Jurkat, Clone E6-1 (cell line): ENCODE results near the gene TPRN.

ENCODE experiments used
- DNase-seq: peaks from one replicate; pipeline ENCODE4 v3.0.0-alpha.2; 2011; ENCODE audit warnings: low read depth, low spot score
- H3K4me3 ChIP-seq: 2 replicates; pipeline ENCODE4 v1.5.1; 2011; ENCODE audit warnings: mild to moderate bottlenecking, low read length, control low read depth, moderate library complexity

Gene TPRN

DNA sequence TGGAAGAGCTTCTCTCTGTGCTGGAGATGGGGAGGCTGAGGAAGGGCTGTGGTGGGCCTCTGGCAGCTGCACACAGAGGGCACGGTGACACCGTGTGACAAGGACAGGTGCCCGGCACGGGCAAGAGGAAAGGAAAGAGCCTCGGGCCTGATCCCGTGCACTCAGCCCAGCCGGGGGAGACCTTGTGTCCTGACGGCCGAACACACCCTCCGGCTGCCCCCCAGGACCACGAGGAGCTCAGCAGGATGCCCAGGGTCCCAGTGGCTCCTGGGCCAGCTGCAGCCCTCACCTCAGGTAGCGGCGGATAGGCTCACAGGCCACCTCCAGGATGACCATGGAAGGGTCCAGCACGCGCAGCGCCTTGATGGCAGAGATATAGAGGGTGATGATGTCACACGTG lies 17.7 kb downstream of the TPRN start:
- H3K4me3 ChIP-seq, result no peak overlapping the region
- DNase-seq, result no peak

DNA sequence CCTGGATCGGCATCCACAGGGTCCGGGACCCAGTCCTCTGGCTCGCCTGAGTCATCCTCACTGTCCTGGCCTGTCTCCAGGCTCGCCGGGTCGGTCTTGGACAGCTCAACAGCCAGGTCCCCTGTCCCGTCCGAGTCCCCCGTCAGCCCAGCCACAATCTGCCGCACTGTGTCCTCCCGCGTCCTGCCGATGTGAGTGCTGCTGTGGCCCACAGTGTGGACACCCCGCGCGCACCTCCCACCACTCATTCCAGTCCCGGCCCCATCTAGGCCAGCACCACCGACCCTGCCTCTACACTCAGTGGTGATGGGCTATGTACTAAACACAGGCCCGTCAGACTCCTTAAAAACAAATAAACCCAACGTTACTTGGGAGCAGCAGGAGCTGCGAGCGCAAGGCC lies 18.9 kb downstream of the TPRN start:
- no peak for DNase-seq
- H3K4me3 ChIP-seq, result no peak overlapping the region

DNA sequence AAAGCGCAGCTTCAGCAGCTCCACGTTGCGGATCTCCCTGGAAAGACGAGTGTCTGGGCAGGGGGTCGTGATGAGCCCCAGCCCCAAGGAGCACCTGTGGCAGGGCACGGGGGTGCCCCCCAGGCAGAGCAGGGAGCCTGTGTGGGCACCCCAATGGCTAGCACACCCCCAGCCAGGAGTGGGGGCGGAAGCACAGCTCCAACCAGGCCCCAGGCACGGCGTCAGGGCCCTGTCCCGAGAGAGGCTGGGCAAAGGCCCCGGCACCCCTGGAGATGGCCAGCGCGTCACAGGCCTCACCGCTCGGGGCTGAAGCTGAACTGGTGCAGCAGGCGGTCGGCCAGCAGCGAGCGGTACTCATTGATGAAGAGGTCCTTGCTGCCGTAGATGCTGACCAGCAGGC lies 20.1 kb downstream of the TPRN start:
- no peak for DNase-seq
- no peak overlapping the region for H3K4me3 ChIP-seq

DNA sequence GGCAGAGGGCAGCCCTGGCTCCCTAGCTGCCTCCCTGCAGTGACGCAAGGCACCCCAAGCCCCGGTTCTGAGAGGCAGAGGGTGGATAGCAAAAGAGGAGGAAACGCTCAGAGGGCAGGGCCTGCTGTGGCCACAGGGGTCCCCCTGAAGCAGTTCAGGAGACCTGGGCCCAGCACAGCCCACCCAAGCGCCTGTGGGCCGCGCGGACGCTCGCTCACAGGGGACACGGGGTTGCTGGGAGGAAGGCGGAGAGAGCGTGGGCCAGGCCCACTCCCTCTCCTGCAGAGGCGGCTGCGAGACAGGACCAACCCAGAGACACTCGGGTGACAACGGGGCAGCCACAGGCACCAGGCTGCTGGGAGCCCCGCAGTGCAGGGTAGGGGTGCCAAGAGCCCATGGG lies 20.8 kb downstream of the TPRN start:
- H3K4me3 ChIP-seq, result no peak overlapping the region
- DNase-seq, result no peak

DNA sequence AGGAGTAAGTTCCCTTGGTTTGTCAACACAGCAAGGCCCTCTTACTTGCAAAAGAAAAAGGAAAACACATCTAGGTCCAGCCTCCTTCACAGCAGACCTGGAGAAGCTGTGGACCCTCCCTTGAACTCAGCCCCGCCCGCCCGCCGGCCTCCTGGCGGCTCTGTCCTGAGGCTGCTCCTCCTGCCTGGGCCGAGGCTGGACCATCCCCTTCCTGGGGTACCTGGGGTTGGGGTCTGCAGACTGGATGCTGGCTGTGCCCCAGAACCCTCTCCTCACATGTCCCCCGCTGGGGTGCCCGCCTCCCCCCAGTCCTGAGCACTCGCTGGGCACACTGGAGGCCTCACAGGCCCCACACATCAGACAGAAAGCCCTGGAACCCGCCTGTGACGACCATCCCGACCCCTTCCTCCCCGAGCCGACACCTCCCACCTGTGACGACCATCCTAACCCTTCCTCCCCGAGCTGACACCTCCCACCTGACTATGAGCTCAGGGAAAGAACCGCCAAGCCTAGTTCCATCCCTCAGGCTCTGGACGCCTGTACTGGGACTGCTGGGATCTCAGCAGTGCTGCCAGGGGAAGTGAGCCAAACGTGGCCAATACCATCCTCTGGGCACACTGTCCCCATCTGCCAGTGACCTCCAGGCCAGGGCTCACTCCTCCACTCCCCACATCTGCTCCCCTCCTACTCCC lies 21.5 kb downstream of the TPRN start:
- H3K4me3 ChIP-seq, result no peak overlapping the region
- DNase-seq, result no peak

DNA sequence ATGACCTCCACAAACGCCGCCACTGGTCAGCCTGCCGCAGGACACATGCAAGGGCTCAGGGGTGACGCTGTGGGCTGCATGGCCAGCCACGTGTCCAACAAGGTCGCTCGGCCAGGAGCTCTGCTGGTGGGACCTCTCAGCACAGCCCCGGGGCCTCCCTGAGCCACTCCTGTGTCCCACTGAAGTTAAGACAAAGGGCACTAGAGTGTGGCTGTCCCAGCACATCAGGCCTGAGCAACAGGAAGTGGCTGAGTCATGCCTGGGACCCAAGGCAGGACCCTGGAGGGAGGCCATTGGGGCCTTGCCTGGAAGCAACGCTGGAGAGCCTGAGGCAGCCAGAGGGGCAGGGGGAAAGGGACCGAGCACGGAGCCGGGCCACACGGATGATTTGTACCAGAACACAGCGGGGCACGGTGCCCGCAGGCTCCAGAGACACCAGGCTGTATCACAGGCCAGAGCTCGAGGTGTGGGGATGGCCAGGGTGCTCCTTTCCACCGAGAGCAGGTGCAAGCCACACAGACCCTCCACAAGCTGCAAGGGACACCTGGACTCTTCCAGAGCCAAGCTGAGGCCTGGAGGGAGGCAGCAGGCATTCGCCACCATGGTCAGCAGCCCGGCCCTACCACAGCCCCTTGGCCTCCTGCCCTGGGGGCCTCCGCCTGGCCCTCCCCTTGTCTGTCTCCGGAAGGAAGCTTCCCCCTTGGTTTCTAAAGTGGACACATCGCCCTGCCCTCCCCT lies 22.2 kb downstream of the TPRN start:
- no peak overlapping the region for H3K4me3 ChIP-seq
- DNase-seq, result no peak

DNA sequence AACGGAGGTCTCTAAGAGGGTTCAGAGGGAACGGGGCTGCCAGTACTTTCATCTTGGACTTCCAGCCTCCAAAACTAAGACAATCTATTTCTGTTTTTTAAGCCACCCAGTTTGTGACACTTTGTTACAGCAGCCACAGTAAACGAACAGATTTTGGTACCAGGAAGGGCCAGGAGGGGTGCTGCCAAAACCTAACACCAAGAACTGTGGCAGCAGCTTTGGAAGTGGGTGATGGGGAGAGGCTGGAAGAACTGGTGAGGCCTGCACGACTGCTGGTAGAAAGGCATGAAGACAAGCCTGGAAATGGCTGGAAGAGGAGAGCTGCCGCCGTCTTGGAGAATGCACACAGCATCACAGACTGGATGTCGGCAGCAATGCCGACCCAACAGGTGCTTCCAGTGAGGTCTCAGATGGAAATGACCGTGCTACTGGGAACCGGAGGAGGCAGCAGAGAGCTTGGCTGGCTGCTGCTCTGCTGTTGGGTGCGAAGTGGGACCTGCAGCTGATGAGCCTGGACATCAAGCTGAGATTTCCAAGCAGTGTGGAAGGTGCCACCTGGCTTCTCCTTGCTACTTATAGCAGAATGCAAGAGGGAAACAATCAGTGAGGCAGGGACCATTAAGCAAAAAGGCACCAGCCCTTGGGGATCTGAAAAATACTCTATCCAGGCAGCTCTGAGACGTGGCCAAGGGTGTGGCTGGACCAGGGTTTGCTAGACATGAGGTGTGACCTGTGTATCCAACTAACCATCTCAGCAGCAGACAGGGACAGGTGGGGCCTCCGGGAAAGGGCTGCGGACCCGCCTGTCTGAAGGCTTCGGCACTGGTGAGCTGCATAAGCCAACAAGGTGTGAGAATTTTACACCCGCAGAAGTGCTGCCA lies 24.0 kb downstream of the TPRN start:
- no peak for DNase-seq

DNA sequence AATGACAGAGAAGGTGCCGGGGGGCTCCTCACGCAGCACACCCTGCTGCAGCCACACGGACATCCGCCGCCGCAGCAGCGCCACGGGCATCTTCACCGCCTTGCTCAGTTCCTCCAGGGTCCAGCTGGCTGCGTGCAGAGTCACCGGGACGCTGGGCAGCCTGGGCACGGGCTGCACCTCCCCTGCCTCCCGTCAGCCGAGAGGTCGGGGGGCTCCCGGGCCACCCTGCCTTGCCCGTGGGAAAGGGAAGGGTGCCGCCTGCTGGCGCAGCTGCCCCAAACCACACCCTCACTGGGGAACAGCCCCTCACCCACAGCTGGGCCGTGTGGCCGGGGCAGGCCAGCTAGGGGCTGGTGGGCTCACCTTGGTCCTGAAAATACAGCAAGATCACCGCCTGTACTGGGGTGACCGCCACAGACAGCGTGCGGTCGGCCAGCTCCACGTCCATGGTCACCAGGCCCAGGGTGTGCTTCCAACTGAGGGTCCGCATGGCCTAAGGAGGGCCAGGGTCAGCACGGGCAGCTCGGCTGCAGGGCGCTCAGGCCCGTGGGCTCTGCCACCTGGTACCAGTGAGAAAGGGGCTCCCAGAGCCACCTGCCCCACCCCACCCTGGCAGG lies 25.1 kb downstream of the TPRN start:
- H3K4me3 ChIP-seq, result no peak overlapping the region
- DNase-seq, result no peak

More for the DNA sequence above, 24.0 kb downstream of the TPRN start:
- H3K4me3 ChIP-seq, result no peak overlapping the region

DNA sequence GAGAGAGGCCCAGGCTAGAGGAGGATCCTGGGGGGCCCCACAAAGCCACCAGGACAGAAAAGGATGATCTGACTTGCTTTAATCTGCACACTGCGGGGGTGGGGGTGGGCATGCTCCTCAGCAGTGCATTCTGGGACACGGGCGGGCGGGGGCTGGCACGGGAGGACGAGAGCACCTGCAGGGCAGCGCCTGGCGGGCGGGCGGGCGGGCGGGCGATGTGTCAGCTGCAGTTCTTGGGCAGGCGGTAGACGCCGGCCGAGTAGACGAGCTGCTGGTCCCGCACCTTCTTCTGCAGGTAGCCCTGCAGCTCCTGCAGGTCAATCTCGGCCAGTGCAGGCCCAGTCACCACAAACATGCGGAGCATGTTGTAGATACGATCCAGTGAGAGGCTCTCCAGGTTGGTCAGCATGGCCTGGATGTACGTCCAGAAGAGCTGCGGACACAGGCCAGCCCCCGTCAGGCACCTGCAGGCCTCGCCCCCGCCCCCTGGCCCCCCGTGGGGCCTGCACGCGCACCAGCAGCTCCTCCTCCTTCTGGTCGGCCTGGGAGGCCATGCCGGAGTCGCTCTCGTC lies 25.7 kb downstream of the TPRN start:
- H3K4me3 ChIP-seq, result no peak overlapping the region
- no peak for DNase-seq

DNA sequence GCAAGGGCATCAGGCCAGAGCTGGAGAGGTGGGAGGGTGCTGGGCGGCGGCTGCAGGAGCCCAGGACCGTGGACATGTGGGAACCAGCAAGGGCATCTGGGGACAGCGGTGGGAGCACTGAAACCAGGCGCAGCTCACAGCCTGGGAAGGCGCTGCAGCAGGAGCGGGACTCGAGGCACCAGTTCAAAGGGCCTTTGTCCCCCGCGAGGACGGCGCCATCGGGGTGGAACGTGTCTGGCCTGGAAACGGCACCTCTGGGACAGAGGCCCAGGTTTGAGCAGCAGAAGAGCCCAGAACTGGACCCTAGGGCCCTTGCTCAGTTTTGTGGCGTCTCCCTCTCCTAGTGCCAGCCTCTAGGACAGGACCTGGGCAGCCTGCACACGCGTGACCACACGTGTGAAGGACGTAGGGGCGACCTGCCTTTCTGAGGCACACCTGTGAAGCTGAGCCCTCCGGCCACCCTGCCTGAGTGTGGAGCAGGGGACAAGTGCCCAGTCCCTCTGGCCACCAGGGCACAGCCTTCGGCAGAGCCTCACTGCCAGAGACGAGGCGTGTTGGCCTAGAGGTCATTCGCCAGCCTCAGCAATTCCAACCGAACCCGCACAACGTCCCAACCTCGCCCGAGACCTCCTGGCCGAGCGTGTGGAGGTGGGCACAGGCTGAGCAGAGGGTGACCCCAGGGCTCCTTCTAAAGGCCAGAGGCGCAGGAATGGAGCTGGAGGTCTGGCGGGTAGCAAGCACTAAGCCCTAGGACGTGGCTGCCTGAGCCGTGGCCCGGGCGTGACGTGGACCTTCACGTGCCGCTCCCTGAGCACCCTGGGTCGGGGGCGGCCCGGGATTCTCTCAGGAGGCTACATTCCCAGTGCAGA lies 26.5 kb downstream of the TPRN start:
- DNase-seq, result no peak
- no peak overlapping the region for H3K4me3 ChIP-seq

DNA sequence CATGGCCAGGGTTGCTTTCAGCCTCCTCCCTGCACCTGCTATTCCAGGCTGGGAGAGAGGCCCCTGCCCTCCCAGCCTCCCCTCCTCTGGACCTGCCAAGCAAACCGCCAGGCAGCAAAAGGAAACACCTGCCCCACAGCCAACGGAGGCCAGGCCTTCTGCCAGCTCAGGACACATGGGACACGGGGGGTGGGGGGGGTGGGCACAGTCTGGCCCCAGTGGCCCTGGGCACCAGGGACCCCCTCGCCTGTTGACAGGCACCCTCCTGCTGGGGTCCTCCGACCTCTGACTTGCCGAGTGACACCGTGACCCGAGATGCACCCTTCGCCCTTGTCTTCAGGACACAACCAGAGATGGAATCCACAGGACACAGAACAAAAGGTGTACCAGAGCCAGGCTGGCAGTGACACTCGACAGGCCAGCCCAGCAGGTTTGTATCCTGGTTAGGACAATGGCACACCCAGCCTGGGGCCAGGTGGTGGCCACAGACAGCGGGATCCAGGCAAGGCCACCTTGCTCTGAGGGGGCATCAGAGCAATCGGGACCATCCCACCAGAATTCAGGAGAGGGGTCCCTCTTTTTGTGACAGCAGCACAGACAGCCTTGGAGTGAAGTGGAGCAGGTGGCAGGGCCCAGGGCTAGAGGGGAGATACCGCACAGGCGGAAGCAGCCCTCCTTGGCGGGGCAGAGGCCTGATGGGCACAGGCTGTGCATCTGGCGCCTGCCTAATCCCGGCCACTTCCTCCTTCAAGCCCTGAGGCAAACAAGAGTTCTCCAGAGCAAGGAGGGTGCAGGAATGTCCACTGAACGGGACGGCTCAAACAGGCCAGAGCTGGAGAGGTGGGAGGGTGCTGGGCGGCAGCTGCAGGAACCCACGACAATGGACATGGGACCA lies 27.4 kb downstream of the TPRN start:
- no peak overlapping the region for H3K4me3 ChIP-seq
- no peak for DNase-seq

DNA sequence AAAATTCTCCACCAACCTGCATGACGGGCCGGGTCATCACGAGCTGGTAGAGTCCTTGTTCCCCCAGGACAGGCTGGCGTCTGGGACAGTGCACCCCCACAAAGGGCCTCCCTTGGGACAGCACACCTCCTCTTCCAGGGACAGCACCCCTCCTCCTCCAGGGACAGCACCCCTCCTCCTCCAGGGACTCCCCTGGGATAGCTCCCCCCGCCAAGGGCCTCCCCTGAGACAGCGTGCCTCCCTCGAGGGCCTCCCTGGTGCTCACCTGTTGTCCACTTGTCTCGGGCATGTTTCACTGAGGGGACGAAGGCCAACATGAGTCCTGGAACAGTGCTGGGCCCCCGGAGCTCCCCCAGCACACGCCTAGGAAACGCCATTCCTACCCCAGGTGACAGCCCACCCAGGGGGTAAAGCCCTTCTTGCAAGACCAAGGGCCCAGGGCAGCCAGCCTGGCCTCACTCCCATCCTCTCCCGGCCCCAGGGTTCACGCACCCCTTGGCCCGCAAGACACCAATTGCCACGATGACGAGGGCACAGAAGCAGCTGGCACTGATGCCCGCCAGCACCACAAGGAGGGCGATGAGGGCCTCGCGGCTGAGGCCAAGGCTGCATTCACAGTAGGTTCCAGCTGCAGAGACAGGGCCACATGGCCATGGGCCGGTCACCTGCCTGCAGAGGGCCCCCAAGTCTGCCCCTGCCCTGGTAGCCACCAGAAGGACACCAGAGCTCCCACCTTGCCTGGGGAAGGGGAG lies 29.2 kb downstream of the TPRN start:
- no peak for DNase-seq
- no peak overlapping the region for H3K4me3 ChIP-seq

DNA sequence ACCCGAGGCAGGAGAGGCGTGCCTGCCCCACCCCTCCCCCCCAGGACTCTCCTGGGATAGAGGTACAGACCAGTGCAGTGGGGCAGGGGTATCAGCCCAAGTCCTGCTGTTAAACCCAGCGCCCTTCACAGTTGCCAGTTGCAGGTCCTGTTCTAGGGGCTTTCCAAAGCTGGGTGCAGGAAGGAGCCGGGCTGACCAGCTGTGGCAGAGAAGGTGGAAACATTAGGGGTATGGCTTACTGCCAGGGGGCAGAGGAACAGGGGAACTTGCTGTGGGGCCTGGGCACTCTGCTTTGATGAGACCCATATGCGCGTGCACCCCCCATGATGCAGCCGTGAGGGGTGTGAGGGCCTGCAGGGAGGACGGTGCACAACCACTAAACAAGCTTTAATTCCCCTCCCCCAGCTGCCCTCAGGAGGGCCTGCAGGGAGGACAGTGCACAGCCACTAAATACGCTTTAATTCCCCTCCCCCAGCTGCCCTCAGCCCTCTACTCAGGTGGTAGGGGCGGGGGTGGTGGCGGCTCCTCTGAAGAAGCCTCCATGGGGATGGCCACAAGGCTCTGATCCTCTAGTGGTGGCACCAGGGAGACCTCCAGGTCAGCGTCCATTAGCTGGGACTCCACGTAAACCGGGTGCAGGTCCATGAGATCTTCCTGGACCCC lies 29.9 kb downstream of the TPRN start:
- H3K4me3 ChIP-seq, result no peak overlapping the region
- DNase-seq, result no peak

DNA sequence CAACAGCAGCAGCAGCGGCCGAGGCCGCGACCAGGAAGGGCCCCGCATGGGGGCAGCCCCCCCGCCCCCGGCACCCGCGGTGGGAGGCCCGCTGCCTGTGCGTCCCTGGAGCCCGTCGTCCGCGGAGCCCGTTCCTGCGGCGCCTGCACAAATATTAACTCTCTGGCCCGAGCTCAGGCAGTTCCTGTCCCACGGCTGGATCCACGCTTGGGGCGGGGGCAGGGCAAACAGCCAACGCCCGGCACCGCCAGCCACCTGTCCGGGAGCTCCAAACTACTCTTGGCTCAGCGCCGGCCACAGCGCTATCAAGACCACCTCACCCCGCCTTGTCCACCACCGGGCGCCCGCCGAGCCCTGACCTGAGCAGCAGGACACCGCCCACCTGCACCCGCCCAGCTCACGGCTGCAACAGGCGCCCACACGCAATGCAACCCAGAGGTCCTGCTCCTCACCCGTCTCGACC lies 30.6 kb downstream of the TPRN start, which contains the start of gene LRRC26:
Gene LRRC26 (minus strand): TSS at position 156 of the 463 bp plus-strand sequence. CDS start 108 bp downstream, at position 48.
- no peak for DNase-seq
- H3K4me3 ChIP-seq, result no peak within 1 kb of the TSS

DNA sequence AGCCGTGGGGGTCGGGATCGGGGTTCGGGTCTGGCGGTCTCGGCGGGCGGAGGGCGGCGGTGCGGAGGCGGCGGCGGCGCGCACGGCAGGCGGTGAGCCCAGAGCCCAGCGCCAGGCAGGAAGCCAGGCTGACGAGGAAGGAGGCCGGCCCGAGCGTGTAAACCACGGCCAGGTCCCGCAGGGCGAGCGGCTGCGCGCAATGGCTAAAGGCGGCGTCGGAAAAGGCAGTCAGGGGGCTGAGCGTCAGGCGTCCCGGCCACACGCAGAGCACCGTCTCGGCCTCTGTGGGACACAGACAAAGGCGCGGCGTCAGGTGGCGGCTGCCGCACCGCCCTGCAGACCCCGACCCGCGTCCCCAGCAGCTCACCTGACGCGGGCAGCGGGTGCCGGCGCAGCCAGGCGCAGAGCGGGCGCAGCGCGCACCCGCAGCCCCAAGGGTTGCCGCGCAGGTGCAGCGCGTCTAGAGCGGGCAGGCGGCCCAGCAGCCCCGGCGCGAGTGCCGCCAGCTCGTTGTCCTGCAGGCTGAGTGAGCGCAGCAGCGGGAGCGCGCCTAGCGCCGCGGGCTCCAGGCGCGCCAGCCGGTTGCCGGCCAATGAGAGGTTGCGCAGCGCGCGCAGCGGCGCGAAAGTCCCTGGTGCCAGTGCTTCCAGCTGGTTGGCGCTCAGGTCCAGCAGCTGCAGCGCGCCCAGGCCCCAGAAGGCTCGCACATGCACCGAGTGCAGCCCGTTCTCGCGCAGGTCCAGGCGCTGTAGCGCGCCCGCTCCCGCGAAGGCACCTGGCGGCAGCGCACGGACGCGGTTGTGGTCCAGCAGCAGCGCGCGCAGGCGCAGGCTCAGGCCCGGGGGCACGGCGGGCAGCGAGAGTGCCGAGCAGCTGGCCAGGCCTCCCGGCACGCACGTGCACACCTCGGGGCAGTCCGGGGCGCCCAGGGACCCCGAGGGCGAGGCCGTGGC lies 31.4 kb downstream of the TPRN start:
- no peak for DNase-seq
- no peak overlapping the region for H3K4me3 ChIP-seq
